GM19467 (cell line): ENCODE measurements around the gene FBXL13.
"Not testable (repeated sequence)": the region's sequence is repeated elsewhere in the genome, so short reads cannot be mapped to it uniquely, and the experiment has no call there.

Source experiments
- ATAC-seq: cut with Tn5 transposase; IDR thresholded peaks from one replicate; pipeline ENCODE4 v1.9.1; 2021; ENCODE audit warnings: mild to moderate bottlenecking, moderate library complexity; ENCODE audit not compliant: unreplicated experiment

Gene FBXL13

GRCh38 chr7:103031024-103031423, 43.6 kb downstream of the FBXL13 start:
- no peak for ATAC-seq

GRCh38 chr7:103025341-103025740, 49.3 kb downstream of the FBXL13 start:
- no peak for ATAC-seq

GRCh38 chr7:103023578-103023977, 51.0 kb downstream of the FBXL13 start:
- ATAC-seq = not testable (repeated sequence)

GRCh38 chr7:103021490-103021889, 53.1 kb downstream of the FBXL13 start:
- not testable (repeated sequence) for ATAC-seq

- not testable (repeated sequence) for ATAC-seq
Measured at GRCh38 chr7:103020876-103021275, 53.7 kb downstream of the FBXL13 start.

- ATAC-seq = not testable (repeated sequence)
Measured at GRCh38 chr7:103018295-103018694, 56.3 kb downstream of the FBXL13 start.

GRCh38 chr7:103011650-103012049, 62.9 kb downstream of the FBXL13 start:
- ATAC-seq = no peak

GRCh38 chr7:103010211-103010610, 64.4 kb downstream of the FBXL13 start:
- ATAC-seq = no peak

- ATAC-seq = no peak
Measured at GRCh38 chr7:103009466-103010185, 65.0 kb downstream of the FBXL13 start.

GRCh38 chr7:103003004-103003403, 71.6 kb downstream of the FBXL13 start:
- ATAC-seq = no peak

GRCh38 chr7:103001210-103001609, 73.4 kb downstream of the FBXL13 start:
- ATAC-seq = no peak

- ATAC-seq = no peak
Measured at GRCh38 chr7:102996957-102997356, 77.6 kb downstream of the FBXL13 start.

- not testable (repeated sequence) for ATAC-seq
Measured at GRCh38 chr7:102995609-102996008, 79.0 kb downstream of the FBXL13 start.

- no peak for ATAC-seq
Measured at GRCh38 chr7:102994567-102994966, 80.0 kb downstream of the FBXL13 start.

- no peak for ATAC-seq
Measured at GRCh38 chr7:102993718-102994029, 80.9 kb downstream of the FBXL13 start.

- no peak for ATAC-seq
Measured at GRCh38 chr7:102992938-102993717, 81.5 kb downstream of the FBXL13 start.

- ATAC-seq = no peak
Measured at GRCh38 chr7:102992509-102992937, 82.1 kb downstream of the FBXL13 start.

GRCh38 chr7:102991540-102992214, 82.9 kb downstream of the FBXL13 start:
- no peak for ATAC-seq

GRCh38 chr7:102991077-102991539, 83.5 kb downstream of the FBXL13 start:
- ATAC-seq = no peak

- ATAC-seq = no peak
Measured at GRCh38 chr7:102990642-102991041, 84.0 kb downstream of the FBXL13 start.
